ENCODE data around the gene DOK7.

DNA sequence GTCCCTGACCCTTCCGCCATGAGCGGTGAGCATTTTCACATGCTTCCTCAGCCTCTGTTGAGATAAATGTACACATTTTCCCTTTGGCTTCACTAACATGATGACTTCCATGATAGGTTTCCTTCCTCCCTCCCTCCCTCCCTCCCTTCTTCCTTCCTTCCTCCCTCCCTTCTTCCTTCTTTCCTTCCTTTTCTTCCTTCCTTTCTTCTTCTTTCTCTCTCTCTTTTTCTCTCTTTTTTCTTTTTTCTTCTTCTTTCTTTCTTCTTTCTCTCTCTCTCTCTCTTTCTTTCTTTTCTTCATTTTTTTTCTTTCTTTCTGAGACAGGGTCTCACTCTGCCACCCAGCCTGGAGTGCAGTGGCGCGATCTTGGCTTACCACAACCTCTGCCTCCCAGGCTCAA, 12.5 kb upstream of the DOK7 start:
- TF ChIP-seq POLR2A (IDR thresholded peaks at IDR 0.05) (no peak), CTCF (IDR thresholded peaks at IDR 0.05) (no peak)
